AML-193 (cell line): ENCODE results near the gene SEMA7A.
"Not testable (repeated sequence)": the region's sequence is repeated elsewhere in the genome, so short reads cannot be mapped to it uniquely, and the experiment has no call there.

Experiments
- DNase-seq, 2 experiments: peaks; one replicate each; lab custom pipeline; 2025; lab: John Stamatoyannopoulos, UW

SEMA7A gene, protein sequence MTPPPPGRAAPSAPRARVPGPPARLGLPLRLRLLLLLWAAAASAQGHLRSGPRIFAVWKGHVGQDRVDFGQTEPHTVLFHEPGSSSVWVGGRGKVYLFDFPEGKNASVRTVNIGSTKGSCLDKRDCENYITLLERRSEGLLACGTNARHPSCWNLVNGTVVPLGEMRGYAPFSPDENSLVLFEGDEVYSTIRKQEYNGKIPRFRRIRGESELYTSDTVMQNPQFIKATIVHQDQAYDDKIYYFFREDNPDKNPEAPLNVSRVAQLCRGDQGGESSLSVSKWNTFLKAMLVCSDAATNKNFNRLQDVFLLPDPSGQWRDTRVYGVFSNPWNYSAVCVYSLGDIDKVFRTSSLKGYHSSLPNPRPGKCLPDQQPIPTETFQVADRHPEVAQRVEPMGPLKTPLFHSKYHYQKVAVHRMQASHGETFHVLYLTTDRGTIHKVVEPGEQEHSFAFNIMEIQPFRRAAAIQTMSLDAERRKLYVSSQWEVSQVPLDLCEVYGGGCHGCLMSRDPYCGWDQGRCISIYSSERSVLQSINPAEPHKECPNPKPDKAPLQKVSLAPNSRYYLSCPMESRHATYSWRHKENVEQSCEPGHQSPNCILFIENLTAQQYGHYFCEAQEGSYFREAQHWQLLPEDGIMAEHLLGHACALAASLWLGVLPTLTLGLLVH

DNA sequence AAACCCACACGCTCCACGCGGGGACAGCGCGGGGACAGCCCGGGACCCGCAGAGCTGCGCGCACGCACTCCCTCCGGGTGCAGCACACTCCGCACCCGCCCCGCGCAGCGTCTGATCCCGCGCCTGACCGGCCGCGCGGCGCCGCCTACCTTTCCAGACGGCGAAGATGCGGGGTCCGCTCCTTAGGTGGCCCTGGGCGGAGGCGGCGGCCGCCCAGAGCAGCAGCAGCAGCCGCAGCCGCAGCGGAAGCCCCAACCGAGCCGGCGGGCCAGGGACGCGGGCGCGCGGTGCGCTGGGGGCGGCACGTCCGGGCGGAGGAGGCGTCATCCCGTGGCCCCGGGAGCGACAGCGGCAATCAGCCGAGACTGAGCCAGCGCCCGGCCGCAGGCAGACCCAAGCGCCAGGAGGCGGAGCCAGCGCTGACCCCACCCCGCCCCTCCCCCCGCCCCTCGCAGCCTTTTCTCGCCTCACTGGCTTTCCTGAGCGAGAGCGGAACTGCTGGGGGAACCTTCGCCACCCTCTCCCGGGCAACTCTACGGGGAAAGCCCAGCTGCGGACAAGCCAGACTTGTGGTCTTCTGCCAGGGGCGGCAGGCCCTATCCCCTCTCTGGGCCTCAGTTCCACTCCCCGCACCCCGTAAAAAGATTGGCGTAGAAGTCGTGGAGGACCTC, at the start of gene SEMA7A:
SEMA7A (minus strand) TSS at position 367 of the 671 bp plus-strand sequence; CDS start at position 327, 40 bp downstream.
- peak; percentile 59 to 66 for DNase-seq

DNA sequence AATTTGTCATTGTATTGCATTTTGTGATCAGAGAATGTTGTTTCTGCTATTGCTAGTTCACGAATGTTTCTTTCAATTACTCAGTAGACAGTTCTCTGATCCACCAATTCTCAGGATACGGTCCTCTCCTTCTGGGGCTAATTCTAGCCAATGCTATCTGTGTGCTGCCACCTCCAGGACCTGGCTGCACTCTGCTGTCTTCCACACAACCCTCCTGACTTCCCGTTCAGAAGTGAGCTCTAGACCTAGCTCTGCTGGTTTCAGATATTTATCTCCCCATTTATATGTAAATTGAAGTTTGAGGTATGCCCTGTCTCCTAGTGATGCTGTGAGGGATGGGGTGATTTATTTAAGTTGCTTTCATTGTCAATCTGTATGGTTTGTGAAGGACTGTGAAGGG, 48.9 kb upstream of the SEMA7A start:
- DNase-seq = no peak

DNA sequence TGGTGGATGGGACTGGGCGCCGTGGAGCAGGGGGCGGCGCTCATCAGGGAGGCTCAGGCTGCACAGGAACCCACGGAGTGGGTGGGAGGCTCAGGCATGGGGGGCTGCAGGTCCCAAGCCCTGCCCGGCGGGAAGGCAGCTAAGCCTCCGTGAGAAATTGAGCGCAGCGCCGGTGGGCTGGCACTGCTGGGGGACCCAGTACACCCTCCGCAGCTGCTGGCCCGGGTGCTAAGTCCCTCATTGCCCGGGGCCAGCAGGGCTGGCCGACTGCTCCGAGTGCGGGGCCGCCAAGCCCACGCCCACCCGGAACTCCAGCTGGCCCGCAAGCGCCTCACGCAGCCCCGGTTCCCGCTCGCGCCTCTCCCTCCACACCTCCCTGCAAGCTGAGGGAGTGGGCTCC, 46.6 kb upstream of the SEMA7A start:
- not testable (repeated sequence) for DNase-seq

DNA sequence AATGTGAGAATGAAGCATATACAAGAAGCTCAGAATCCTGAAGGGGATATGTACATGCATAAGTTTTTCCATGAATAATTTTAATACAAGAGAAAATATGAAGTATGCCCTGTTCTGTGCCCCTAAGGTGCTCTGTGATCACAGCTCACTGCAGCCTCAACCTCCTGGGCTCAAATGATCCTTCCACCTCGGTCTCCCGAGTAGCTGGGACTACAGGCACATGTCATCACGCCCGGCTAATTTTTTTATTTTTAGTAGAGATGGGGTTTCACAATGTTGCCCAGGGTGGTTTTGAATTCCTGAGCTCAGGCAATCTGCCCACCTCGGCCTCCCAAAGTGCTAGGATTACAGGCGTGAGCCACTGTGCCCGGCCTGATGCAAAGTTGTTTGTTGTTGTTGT, 37.9 kb upstream of the SEMA7A start:
- DNase-seq = not testable (repeated sequence)

DNA sequence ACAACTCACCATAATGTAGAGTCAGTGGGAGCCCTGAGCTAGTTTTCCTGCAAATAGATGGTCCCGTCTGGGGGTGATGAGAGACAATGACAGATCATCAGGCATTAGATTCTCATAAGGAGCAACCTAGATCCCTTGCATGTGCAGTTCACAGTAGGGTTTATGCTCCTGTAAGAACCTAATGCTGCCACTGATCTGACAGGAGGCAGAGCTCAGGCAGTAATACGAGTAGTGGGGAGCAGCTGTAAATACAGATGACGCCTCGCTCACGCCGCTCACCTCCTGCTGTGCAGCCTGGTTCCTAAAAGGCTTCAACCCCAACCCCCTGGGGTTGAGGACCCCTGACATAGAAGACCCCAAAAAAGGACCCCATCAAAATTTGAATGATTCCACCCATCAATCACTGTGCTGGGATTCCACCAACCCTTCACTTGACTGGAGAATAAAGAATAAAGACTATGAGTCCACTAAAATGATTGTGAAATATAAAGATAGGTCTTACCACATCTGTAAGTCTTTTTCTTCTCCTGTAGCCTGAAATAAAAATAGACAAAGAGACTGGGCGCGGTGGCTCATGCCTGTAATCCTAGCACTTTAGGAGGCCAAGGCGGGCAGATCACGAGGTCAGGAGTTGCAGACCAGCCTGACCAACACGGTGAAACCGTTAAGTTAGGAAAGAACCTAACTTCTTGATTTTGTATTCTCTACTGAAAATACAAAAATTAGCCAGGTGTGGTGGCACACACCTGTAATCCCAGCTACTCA, 37.1 kb upstream of the SEMA7A start:
- DNase-seq = no peak

DNA sequence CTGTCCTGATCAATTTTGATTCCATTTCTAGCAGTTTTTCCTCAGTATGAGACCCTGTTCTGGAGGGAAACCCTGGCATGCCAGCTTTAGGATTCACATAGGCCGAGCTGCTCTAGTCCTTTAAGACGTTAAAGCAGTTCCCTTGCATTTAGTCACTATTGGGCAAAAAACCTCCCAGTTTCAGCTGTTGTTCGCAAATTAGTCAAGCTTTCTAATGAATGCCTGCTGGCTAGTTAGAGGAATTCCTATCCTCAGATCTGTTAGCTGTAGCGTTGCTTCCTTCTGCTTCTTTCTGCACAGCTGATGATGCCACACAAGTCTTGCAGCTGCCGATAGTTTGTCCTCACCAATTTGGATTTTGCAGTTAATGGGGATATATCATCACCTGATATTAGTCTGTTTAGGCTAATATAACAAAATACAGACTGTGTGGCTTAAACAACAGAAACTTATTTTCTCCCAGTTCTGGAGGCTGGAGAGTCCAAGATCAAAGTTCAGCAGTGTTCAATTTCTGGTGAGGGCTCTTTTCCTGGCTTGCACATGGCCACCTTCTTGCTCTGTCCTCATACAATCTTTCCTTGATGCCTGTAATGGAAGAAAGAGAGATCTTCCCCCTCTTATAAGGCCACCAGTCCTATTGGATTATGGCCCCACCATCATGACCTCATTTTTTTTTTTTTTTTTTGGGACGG, 34.7 kb upstream of the SEMA7A start:
- DNase-seq = no peak

DNA sequence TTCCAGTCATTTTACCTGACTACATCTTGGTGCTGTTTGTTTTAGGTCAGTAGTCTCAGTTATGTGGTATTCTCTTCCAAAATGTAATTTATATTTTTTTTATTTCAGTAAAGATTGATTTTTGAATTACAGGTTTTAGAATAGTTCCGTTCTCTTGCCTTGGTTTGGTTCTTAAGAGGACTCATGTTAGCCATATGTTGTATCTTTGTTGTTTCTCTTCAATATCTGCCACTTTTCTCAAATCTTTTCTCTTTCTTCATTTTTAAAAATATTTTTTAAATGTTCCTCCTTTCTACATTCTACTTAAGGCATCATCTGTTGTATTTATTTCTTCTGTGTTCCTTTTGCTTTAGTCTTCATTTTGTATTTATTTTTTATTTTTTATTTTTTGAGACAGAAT, 32.8 kb upstream of the SEMA7A start:
- DNase-seq = no peak

DNA sequence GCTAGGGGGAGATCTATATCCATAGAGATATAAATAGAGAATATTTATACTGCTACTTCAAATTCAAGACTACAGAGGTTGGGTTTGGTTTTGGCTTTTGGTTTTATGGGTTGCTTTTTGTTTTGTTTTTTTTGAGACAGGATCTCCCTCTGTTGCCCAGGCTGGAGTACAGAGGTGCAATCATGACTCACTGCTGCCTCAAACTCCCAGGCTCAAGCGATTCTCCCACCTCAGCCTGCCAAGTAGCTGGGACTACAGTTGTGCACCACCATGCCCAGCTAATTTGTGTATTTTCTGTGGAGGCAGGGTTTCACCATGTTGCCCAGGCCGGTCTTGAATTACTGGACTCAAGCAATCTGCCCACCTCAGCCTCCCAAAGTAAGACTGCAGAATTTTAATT, 31.1 kb upstream of the SEMA7A start:
- no peak for DNase-seq

DNA sequence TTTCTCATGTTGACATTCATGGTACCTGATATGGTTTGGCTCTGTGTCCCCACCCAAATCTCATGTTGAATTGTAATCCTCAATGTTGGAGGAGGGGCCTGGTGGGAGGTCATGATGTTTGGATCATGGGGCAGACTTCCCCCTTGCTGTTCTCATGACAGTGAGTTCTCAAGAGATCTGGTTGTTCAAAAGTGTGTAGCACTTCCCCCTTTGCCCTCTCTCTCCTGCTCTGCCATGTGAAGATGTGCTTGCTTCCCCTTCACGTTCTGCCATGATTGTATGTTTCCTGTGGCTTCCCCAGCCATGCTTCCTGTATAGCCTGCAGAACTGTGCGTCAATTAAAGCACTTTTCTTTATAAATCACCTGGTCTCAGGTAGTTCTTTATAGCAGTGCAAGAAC, 30.5 kb upstream of the SEMA7A start:
- peak; percentile 4 to 5 for DNase-seq

DNA sequence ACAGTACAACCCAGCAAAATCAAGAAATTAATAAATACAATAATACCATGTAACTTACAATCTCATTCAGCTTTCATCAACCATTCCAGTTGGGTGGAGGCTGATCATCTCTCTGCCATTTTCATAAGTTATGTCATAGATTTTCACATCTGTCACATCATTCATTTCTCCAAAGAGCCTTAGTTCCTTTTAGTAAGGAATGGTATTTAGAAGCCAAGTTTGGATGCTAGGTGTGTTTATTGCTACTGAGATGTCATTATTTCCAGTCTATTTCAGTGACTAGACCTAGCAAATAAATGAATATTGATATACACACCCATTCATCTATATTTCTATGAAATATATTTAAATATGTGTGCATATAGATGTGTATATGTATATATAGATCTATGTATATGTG, 29.9 kb upstream of the SEMA7A start:
- no peak for DNase-seq

DNA sequence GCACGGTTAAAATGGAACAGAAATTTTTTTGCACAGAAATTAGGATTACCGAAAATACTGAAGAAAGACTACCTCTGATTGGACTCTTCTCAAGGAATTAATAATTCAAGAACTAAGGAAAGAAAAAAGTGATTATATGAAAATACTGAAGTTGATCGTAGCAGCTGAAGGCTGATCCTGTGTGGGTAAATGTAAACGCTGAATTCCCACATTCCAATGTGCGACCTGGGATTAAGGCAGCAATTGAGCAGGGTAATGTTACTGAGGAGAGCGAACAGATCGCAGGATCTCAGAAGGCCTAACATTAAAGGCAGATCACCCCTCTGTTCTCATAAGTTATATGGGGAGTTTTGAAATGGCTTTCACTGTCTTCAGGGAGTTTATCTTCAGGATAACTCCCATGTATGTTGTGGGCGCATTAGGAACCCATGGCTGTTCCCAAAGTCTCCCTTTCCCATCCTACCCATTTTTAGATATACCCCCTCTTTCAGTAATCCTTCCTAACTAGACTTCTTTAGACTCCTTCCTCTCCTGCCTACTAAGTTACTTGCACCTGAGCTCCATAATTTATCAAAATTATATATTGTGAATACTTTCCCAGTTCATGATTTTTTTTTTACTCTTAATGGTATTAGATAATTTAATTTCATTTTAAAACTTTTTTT, 28.2 kb upstream of the SEMA7A start:
- DNase-seq = no peak

DNA sequence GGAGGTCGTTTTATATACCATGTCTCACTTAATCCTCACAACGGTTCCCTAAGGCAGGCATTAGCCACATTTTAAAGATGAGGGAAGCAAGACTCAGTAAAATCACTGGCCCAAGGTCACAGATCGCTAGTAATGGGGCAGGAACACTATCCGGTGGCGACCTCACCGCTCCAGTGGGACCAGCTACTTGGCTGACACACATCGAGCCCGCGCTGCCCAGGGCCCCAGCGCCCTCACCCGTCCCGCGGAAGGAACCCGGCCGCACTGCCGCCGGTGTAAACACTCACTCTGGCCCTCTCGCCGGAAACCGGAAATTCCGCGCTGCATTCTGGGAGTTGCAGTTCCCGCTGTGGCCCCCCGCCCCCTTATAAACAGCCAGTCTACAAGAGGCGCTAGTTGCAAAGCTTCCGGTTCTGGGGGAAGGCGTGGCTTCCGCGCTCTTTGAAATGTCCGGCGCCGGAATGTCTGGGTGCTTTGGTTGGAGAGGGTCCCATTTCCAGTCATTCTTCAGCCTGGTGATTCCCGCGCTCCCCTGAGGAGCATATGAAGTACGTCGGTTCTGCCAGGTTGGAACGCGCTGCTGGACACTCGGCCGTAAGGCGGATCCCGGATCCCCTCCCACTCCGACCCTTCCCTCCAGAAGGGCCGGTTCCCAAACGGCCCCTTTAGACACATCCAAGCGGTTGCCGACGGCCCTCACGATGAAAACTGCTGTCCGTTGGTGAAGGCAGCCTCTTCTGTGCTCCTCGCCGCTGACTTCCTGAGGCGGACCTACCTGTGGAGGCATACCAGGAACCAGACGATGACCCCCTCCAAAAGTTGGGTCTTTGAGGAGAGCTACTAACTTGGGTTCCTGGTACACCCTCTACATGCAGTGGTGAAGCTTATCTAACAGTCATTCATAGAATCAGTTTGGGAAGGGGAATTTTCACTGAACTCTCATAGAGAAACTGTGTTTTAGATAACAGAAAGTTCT, 27.4 kb upstream of the SEMA7A start, which contains the start of gene UBL7:
UBL7 (minus strand) TSS at position 290 of the 976 bp plus-strand sequence. CDS start 2,293 bp downstream, outside the sequence.
- DNase-seq = peak; percentile 93 to 94

DNA sequence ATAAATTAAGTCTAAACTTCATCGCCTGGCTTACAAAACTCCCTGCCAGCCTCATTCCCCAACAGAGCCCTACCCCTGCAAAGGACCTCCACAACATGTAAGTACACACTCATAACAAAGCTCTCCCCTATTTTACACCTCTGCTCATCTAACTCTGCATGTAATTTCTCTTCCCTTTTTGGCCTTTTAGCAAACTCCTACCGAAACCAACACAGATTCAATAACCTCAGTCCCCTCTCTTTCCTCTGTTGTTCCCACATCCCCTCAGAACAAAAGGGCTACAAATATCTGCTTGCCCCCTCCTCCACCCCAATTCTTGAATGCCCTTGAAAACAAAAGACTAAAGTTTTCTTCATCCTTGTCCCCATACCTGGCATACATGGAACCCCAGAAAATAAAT, 26.5 kb upstream of the SEMA7A start:
- DNase-seq = no peak

DNA sequence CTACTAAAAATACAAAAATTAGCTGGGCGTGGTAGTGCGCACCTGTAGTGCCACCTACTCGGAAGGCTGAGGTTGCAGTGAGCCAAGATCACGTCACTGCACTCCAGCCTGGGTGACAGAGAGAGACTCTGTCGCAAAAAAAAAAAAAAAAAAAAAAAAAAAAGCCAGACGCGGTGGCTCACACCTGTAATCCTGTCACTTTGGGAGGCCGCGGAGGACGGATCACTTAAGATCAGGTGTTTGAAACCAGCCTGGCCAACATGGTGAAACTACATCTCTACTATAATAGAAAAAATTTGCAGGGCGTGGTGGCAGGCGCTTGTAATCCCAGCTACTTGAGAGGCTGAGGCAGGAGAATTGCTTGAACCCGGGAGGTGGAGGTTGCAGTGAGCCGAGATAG, 26.0 kb upstream of the SEMA7A start:
- not testable (repeated sequence) for DNase-seq

DNA sequence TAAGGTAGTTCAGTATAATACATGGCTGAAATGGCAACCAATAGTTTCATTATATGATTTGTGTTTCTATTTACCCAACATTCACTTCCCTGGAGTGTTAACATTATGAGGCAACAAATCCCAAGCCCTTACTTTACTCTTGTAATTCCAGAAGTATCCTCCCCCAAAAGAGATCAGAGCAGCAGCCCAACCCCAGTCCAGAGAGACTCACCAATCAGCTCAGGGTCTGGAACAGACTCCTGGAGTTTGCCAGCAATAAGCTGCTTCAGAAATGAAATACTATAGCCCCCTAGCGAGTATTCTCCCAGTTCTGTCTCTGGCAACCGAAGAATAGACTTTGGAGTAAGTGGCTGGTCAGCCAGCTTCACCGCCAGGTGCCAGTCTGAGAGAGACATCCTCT, 24.7 kb upstream of the SEMA7A start:
- no peak for DNase-seq

DNA sequence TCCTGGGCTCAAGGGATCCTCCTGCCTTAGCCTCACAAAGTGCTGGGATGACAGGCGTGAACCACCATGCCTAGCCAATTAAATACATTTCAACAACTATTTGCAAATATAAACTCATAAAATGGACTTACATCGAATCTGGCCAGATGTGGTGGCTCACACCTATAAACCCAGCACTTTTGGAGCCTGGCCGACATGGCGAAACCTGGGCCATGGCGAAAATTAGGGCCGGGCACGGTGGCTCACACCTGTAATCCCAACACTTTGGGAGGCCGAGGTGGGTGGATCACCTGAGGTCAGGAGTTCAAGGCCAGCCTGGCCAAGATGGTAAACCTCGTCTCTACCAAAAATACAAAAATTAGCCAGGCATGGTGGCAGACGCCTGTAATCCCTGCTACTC, 23.3 kb upstream of the SEMA7A start:
- not testable (repeated sequence) for DNase-seq

DNA sequence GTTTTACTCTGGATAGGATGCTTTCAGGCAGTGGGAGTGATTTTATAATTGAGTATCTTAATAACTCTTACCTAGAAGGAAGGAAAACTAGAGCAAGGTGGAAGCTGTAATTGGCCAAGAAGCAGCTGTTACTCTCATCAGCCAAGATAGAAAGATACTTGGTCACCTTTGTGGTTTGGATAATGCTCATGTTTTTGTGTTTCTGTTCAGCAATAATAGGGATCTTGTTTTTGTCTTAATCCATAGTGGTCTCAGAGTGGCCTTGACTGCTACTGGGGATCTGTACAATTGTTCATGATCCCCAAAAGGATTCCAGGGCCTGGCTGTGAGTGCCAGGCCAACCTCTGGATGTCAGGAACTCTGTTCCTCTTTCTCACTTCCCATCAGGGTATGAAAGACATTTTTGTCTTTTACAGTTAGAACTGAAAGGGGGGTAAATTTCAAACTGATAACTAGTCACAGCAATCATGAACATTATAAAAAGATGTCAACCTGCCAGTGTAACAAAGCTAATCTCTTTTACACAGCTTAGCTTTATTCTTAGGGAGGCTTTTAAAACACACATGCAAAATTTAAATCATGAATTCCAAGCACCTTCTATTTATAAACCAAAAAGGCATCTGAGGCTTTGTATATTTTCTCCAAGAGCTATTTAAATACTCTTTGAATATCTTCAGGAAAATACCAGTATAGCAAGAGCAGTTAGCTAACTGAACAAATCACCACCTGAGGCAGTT, 21.2 kb upstream of the SEMA7A start:
- no peak for DNase-seq

DNA sequence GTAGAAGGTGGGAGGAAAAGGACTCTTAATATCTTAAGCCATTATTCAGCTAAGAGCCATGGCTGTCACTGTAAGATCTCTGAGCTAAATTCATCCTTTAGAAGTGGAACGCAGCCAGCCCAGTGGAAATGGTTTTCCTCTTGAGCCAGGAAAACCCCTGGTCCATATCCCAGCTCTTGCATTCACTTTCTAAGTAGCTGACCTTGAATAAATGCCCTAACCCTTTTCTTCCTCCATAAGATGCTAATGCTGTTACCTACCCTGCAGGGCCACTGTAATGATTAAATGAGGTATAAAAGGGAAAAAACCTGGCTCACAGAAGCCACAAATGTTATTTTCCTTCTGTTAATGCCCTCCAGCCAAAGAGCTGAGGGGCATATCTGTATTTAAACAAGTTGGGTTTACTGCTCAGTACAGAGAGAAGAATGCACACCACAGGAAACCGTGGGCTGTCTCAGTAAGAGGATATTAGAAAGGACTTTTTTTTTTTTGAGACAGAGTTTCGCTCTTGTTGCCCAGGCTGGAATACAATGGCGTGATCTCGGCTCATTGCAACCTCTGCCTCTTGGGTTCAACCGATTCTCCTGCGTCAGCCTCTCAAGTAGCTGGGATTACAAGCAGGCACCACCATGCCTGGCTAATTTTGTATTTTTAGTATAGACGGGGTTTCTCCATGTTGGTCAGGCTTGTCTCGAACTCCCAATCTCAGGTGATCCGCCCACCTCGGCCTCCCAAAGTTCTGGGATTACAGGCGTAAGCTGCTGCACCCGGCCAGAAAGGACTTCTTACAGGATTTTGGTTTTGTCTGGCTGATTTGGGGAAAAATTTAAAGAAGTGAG, 20.4 kb upstream of the SEMA7A start:
- no peak for DNase-seq
